H9 (cell line): ENCODE results near the gene FMN1. TPM values are rescaled to one million over a fixed set of nuclear protein-coding genes. Genes with fewer than 3 reads are reported as not detected.
A peak's percentile ranks its signal among the peaks of the same experiment; 100 is the strongest.

Experiments used
- DNase-seq: peaks from one replicate; pipeline ENCODE4 v3.0.0-alpha.2; 2017
- H2AFZ ChIP-seq: one replicate; pipeline ENCODE4 v1.6.1; 2013; ENCODE audit warnings: mild to moderate bottlenecking, low read length, control low read depth, moderate library complexity
- H2AK5ac ChIP-seq: 2 replicates; pipeline ENCODE4 v1.6.1; 2013; ENCODE audit warnings: low read length, control low read depth, mixed read lengths; ENCODE audit not compliant: insufficient read length
- H2BK120ac ChIP-seq: one replicate; pipeline ENCODE4 v1.6.1; 2013; ENCODE audit warnings: low read depth, mild to moderate bottlenecking, low read length, control low read depth, inconsistent platforms; ENCODE audit not compliant: poor library complexity, severe bottlenecking
- H2BK12ac ChIP-seq: 2 replicates; pipeline ENCODE4 v1.6.1; 2013; ENCODE audit warnings: low read length, control low read depth, mixed read lengths, low read depth; ENCODE audit not compliant: insufficient read length
- H2BK15ac ChIP-seq: 2 replicates; pipeline ENCODE4 v1.6.1; 2013; ENCODE audit warnings: low read depth, low read length, control low read depth
- H2BK20ac ChIP-seq: one replicate; pipeline ENCODE4 v1.6.1; 2013; ENCODE audit warnings: low read depth, mild to moderate bottlenecking, low read length, control low read depth, inconsistent platforms; ENCODE audit not compliant: poor library complexity, severe bottlenecking
- H2BK5ac ChIP-seq: 2 replicates; pipeline ENCODE4 v1.6.1; 2013; ENCODE audit warnings: low read length, control low read depth, mixed read lengths; ENCODE audit not compliant: insufficient read length
- H3K14ac ChIP-seq: 2 replicates; pipeline ENCODE4 v1.6.1; 2013; ENCODE audit warnings: low read length, control low read depth; ENCODE audit not compliant: insufficient read depth
- H3K18ac ChIP-seq: 2 replicates; pipeline ENCODE4 v1.6.1; 2013; ENCODE audit warnings: low read depth, mild to moderate bottlenecking, mixed read lengths, low read length, control low read depth; ENCODE audit not compliant: insufficient read length
- H3K23ac ChIP-seq: 2 replicates; pipeline ENCODE4 v1.6.1; 2013; ENCODE audit warnings: low read length, control low read depth, mixed read lengths, low read depth; ENCODE audit not compliant: insufficient read length
- H3K23me2 ChIP-seq: 2 replicates; pipeline ENCODE4 v1.6.1; 2013; ENCODE audit warnings: low read depth, mild to moderate bottlenecking, mixed read lengths, low read length, control low read depth; ENCODE audit not compliant: insufficient read length, poor library complexity, severe bottlenecking
- H3K27ac ChIP-seq: 2 replicates; pipeline ENCODE4 v1.5.1; 2013; ENCODE audit warnings: low read length, control low read depth, mixed read lengths, low read depth; ENCODE audit not compliant: insufficient read length
- H3K27me3 ChIP-seq: 2 replicates; pipeline ENCODE4 v1.6.1; 2013; ENCODE audit warnings: low read length, control low read depth, inconsistent platforms; ENCODE audit not compliant: insufficient read depth
- H3K4ac ChIP-seq: 2 replicates; pipeline ENCODE4 v1.6.1; 2013; ENCODE audit warnings: low read depth, mild to moderate bottlenecking, control low read depth, inconsistent platforms, low read length, moderate library complexity
- H3K4me1 ChIP-seq: 2 replicates; pipeline ENCODE4 v1.6.1; 2013; ENCODE audit warnings: low read length, control low read depth, inconsistent platforms; ENCODE audit not compliant: insufficient read depth
- H3K4me2 ChIP-seq: 2 replicates; pipeline ENCODE4 v1.6.1; 2013; ENCODE audit warnings: low read length, control low read depth, mixed read lengths; ENCODE audit not compliant: insufficient read length, insufficient read depth
- H3K56ac ChIP-seq: 2 replicates; pipeline ENCODE4 v1.6.1; 2013; ENCODE audit warnings: low read depth, mild to moderate bottlenecking, mixed read lengths, low read length, control low read depth; ENCODE audit not compliant: insufficient read length
- H3K79me1 ChIP-seq: 2 replicates; pipeline ENCODE4 v1.6.1; 2013; ENCODE audit warnings: low read depth, mild to moderate bottlenecking, moderate library complexity, low read length, control low read depth, inconsistent platforms; ENCODE audit not compliant: insufficient read depth, poor library complexity, severe bottlenecking
- H3K79me2 ChIP-seq: 2 replicates; pipeline ENCODE4 v1.6.1; 2013; ENCODE audit warnings: low read length, control low read depth, inconsistent platforms; ENCODE audit not compliant: insufficient read depth
- H3K9ac ChIP-seq: 2 replicates; pipeline ENCODE4 v1.6.1; 2013; ENCODE audit warnings: low read length, control low read depth, mixed read lengths; ENCODE audit not compliant: insufficient read length; ENCODE audit errors: extremely low read depth
- H3K9me3 ChIP-seq: one replicate; pipeline ENCODE4 v1.6.1; 2013; ENCODE audit warnings: low read depth, low read length, inconsistent platforms; ENCODE audit not compliant: control insufficient read depth
- H3T11ph ChIP-seq: one replicate; pipeline ENCODE4 v1.6.1; 2013; ENCODE audit warnings: mild to moderate bottlenecking, low read length, control low read depth, inconsistent platforms
- H4K20me1 ChIP-seq: one replicate; pipeline ENCODE4 v1.6.1; 2013; ENCODE audit not compliant: control insufficient read depth, insufficient read length, insufficient read depth
- H4K5ac ChIP-seq: 2 replicates; pipeline ENCODE4 v1.6.1; 2013; ENCODE audit warnings: low read depth, mild to moderate bottlenecking, mixed read lengths, low read length, control low read depth; ENCODE audit not compliant: insufficient read length
- H4K8ac ChIP-seq: replicated peaks from 2 replicates; pipeline ENCODE4 v1.6.1; 2013; ENCODE audit warnings: low read length, control low read depth, mixed read lengths, low read depth; ENCODE audit not compliant: insufficient read length
- H4K91ac ChIP-seq: 2 replicates; pipeline ENCODE4 v1.6.1; 2013; ENCODE audit warnings: low read depth, mild to moderate bottlenecking, moderate library complexity, mixed read lengths, low read length, control low read depth; ENCODE audit not compliant: insufficient read length
- H3K27ac Mint-ChIP-seq, 3 experiments: 2 replicates in 2 of 3; 3 replicates in 1 of 3; pipeline ENCODE4 v1.8.0; 2020 to 2021; ENCODE audit warnings: mixed read lengths in 3 of 3, mild to moderate bottlenecking in 1 of 3, moderate library complexity in 1 of 3
- H3K27me3 Mint-ChIP-seq: 2 replicates; pipeline ENCODE4 v1.8.0; 2021; ENCODE audit warnings: low read depth, mild to moderate bottlenecking, moderate library complexity, mixed read lengths
- H3K36me3 Mint-ChIP-seq, 3 experiments: 2 replicates in 2 of 3; 3 replicates in 1 of 3; pipeline ENCODE4 v1.8.0; 2020 to 2021; ENCODE audit warnings: low read depth in 3 of 3, mixed read lengths in 3 of 3; ENCODE audit not compliant: insufficient read depth in 1 of 3
- H3K4me1 Mint-ChIP-seq, 2 experiments: 2 replicates each; pipeline ENCODE4 v1.8.0; 2020; ENCODE audit warnings: mixed read lengths in 2 of 2
- H3K4me3 Mint-ChIP-seq, 2 experiments: 2 replicates in 1 of 2; 3 replicates in 1 of 2; pipeline ENCODE4 v1.8.0; 2020 to 2021; ENCODE audit warnings: mild to moderate bottlenecking in 2 of 2, mixed read lengths in 2 of 2, moderate library complexity in 1 of 2
- H3K9me3 Mint-ChIP-seq, 2 experiments: 2 replicates in 1 of 2; 3 replicates in 1 of 2; pipeline ENCODE4 v1.8.0; 2020; ENCODE audit warnings: mild to moderate bottlenecking in 2 of 2, mixed read lengths in 2 of 2, moderate library complexity in 1 of 2
- CTCF ChIP-seq: fragments of 200-600 bp; sonication (generic); conservative IDR thresholded peaks from 3 replicates; pipeline ENCODE4 v1.8.0; 2021; ENCODE audit warnings: antibody characterized with exemption, mild to moderate bottlenecking
- WGBS: extraction: QIAGEN DNeasy Blood & Tissue Kit; methylation state at CpG from one replicate; pipeline ENCODE4 v1.1.7; 2013; ENCODE audit warnings: missing lambda C conversion rate, low lambda C conversion rate, mixed read lengths; ENCODE audit not compliant: insufficient read length; ENCODE audit errors: extremely low coverage; 5-methylcytosine and 5-hydroxymethylcytosine counted together
- total RNA-seq: library from RNA; stranded (reverse); gene quantifications from 2 replicates; pipeline ENCODE4 v1.2.1, GENCODE V29; 2021

Gene FMN1
- total RNA-seq, 1 experiment from 2014 or later: 1.9 TPM

GRCh38 chr15:32716915-32717425, 477.5 kb downstream of the FMN1 start:
- H3K27me3 Mint-ChIP-seq: peaks cover 91% of the 10 kb centered on the region
- H3K27ac ChIP-seq: no peak overlapping the region
- no peaks in the 10 kb centered on the region for H3K4me1 ChIP-seq
- no peak overlapping the region for H3K23ac ChIP-seq
- H3K9me3 ChIP-seq: no peaks in the 10 kb centered on the region
- peaks cover 18% of the 10 kb centered on the region for H3K23me2 ChIP-seq
- no CpG with 5 or more reads among the region's 21 CpGs for WGBS
- H3K14ac ChIP-seq: no peak overlapping the region
- peak overlapping the region; percentile 50 to 77 for H3K4me3 Mint-ChIP-seq
- no peak overlapping the region for H2BK120ac ChIP-seq
- no peak overlapping the region for H3K56ac ChIP-seq
- H2AK5ac ChIP-seq: no peak overlapping the region
- H2BK15ac ChIP-seq: no peak overlapping the region
- peak overlapping the region; percentile 54 for H3K4me2 ChIP-seq
- no peak overlapping the region for H2BK12ac ChIP-seq
- no peak for TF ChIP-seq CTCF
- no peak overlapping the region for H4K5ac ChIP-seq
- no peak overlapping the region for H3T11ph ChIP-seq
- no peaks in the 10 kb centered on the region for H3K36me3 Mint-ChIP-seq
- no peak overlapping the region for H3K18ac ChIP-seq
- H3K4ac ChIP-seq: no peak overlapping the region
- no peaks in the 10 kb centered on the region for H4K20me1 ChIP-seq
- peaks cover 50% of the 10 kb centered on the region; the same call in 1 of the 2 replicates for H3K27me3 ChIP-seq
- H3K27ac Mint-ChIP-seq: no peak overlapping the region
- peaks cover 20 to 29% of the 10 kb centered on the region in 2 experiments for H3K4me1 Mint-ChIP-seq
- no peaks in the 10 kb centered on the region for H3K79me2 ChIP-seq
- H3K79me1 ChIP-seq: no peaks in the 10 kb centered on the region
- H4K8ac ChIP-seq: no peak overlapping the region
- no peak overlapping the region for H4K91ac ChIP-seq
- DNase-seq: peak; percentile 38
- no peaks in the 10 kb centered on the region; a peak in 3 of 5 replicates for H3K9me3 Mint-ChIP-seq
- H2AFZ ChIP-seq: no peak overlapping the region
- H2BK5ac ChIP-seq: no peak overlapping the region
- no peak overlapping the region for H3K9ac ChIP-seq
- no peak overlapping the region for H2BK20ac ChIP-seq
